GM21825 (cell line): ENCODE data around the gene GDAP1L1.

Experiments used
- ATAC-seq: cut with Tn5 transposase; IDR thresholded peaks from one replicate; pipeline ENCODE4 v1.9.1; 2021; ENCODE audit warnings: mild to moderate bottlenecking, moderate library complexity; ENCODE audit not compliant: unreplicated experiment

The GDAP1L1 gene

DNA sequence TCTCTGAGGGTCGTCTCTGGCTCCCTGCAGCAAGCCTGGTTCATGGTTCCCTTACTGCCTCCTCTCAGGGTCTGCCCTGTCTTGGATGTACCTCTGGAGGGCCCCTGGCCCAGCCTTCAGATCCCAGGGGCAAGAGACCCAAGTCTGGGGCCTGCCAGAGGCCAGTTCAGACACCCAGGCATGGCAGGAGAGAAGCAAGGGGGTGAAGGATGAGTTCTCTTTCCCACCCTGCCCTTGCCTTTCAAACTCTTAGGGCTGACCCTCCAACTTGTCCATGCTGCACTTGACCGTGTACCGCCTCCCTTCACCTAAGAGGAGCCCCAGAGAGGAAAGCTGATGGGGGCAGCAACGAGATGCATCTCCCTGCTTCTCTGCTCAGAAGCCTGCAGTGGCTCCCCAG is 4.2 kb downstream of the GDAP1L1 start:
- ATAC-seq: no peak

DNA sequence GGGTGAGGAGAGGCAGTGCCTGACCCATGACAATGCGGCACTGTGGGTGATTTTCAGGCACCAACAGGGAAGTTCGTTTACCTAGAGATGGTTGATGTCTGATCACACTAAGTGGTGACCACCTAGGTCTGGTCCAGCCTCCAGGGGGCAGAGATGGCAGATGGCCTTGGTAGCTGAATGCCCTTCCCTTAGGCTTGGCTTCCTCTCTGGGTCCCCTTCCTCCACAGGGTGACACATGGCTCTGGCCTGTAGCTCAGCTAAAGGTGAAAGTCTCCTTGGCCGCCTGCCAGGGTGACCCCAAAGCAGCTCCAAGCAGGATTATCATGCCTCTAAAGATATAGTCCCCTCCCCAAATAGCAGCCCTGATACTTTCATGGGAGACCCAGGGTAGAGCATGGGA is 6.4 kb downstream of the GDAP1L1 start:
- no peak for ATAC-seq

DNA sequence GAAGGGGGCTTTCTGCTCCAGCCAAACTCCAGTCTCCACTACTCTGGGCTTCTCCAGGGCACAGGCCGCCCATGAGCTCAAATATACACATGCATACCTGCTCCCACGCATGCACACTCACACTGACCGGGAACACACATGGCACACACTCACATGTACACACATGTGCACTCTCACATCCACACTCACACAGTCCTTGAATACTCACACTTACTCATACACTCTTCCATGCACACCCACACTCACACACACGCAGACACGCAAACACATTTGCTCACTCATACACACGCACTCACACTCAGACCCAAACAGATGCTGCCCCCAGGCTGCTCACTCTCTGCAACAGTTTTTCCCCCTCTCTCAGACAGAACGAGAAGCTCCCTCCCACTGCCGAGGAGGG is 7.0 kb downstream of the GDAP1L1 start:
- no peak for ATAC-seq

DNA sequence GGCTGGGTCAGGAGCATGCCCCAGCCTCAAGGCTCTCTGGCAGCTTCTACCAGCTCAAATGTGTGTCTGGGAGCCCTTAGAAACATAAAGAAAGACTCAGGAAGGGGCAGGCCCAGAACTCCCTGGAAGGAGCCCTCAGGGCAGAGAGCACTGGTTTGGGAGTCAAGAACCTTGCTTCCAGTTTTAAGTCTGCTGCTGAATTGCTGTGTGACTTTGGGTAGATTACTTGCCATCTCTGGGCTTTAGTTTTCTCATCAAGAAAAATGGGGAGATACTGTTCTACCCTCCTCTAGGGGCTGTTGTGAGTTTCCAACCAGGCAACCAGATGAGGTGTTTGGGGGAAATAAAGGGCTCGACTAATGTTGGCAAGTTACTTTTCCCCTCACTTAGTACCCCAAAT is 8.8 kb downstream of the GDAP1L1 start:
- no peak for ATAC-seq

DNA sequence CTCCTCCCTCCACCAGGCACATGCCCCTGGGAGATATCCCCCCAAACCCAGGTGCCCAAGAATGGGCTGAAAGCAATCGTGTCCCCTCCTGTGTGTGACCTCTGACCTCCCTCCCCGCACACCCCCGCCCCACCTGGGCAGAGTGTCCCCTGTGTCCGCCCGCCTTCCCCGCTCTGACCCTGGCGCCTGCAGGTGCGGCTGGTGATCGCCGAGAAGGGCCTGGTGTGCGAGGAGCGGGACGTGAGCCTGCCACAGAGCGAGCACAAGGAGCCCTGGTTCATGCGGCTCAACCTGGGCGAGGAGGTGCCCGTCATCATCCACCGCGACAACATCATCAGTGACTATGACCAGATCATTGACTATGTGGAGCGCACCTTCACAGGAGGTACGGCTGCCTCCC is 9.9 kb downstream of the GDAP1L1 start:
- no peak for ATAC-seq

DNA sequence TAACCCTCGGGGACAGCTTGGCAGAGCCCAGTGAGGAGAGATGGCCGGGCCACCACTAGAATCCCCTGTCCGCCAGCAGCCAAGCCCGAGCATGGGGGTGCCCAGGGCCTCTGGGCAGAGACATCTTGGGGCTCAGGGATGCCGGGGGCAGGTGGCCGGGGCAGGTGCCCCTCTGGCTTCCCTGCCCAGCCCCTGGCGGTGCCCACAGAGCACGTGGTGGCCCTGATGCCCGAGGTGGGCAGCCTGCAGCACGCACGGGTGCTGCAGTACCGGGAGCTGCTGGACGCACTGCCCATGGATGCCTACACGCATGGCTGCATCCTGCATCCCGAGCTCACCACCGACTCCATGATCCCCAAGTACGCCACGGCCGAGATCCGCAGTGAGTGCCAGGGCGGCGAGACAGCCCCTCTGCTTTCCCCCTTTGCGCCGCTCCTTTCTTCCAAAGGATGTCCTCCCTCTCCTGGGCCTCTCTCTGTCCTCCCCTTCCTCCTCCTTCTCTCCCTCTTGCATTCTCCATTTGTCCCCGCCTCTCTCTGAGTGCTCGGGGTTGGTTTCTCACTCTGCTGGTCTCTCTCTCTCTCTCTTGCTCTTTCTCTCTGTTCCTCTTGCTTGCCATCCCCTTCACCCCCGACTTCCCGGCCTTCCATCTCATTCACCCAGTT is 11.2 kb downstream of the GDAP1L1 start:
- no peak for ATAC-seq

DNA sequence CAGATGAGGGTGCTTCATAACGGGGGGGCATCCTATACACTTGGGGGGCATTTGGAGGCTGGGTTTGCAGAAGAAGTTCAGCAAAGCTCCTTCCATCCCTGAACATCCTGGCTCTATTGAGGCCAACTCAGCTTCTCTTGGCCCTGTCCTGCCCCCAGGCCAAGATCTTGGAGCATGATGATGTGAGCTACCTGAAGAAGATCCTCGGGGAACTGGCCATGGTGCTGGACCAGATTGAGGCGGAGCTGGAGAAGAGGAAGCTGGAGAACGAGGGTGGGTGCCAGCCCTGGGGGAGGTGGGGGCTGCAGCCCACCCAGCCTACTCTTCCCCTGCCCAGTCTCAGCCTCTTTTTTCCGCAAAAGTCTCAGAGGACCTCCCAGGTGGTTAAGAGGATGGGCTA is 17.2 kb downstream of the GDAP1L1 start:
- ATAC-seq: no peak

DNA sequence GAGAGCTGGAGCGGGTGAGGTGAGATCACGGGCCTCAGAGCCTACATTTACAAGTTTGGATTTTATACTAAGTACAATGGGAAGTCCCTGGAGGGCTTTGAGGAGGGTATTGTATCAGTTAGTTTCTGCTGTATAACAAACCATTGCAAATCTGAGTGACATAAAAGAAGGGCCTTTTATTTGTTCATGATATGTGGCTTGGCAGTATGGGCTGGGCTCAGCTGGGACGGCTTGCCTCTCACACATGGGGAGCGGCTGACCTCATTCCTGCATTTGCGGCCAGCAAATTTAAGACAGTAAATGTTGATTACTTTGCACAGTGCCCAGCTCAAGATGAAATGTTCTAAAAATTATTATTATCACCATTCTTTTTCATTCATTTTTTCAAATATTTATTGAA is 21.7 kb downstream of the GDAP1L1 start:
- ATAC-seq: no peak

DNA sequence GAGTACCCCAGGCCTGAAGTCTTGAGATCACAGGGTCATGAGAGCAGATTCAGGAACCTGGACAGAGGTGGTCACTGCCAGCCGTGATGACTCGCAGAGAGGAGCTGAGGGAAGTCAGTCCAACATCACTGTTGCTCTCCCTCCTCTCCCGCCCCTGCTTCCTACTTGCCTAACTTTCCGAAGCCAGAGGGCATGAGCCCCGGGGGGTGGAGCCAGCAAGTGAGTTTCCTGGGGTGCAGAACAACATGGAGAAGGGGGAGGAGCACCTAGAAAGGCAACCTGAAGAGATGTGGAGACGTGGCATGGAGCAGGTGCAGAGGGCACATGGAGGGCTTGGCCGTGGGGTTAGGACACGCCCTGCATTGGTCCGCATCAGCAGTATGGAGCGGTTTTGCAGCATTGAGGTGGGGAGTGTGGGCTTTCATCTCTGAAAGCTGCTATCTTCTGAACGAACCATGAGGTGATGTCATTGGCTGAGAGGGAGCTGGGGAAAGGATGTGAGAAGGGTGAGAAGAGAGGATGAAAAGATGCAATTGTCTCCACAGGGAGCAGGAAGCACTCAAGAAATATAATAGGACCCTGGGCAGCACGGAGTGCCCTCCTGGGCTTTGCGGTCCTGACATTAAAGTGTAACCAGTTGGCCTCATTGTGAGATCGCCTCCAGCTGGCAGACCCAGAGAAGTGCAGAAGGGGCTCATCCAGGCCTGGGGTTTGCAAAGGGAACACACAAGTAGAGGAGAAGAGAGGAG is 25.0 kb downstream of the GDAP1L1 start:
- no peak for ATAC-seq

DNA sequence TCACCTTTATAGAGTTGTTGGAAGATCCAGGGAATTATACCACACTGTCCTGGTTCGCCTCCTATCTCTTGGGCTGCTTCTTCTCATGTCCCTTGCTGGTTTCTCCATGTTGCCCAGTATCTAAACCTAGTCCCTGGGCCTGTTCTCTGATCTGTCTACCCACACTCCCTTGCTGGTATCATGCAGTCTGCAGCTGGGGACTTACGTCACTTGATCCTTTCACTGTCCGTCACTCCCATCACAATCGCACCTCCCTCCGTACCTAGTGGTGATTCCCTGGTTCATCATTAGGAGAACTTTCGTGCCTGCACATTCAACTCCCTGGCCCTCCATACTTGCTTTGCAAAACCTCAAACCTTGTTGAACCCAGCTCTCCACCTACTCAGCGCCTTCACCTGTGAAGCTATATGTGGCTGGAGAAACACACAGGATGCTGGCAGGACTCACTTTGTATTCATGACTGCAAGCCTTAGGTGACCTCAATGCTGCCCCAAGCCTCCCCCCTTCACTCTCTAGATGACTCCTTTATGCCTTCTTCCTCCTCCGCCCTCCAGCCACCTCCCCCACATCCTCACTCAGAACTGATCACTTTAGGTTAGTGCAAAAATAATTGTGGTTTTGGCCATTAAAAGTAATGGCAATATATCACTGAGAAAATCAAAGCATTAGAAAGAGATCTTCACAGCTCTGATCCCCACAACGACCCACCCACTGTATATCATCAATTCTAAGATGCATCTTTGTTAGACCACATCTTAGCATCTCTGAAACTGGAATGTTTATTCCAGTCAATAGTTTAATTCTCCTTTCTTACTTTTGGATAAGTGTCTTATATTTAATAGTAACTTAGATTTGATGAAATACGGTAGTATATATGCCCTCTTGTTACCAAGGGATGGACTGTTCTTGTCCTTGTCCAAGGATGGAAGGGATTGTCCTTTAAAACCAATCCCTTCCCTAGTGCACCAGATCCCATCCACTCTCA is 26.4 kb downstream of the GDAP1L1 start:
- no peak for ATAC-seq

DNA sequence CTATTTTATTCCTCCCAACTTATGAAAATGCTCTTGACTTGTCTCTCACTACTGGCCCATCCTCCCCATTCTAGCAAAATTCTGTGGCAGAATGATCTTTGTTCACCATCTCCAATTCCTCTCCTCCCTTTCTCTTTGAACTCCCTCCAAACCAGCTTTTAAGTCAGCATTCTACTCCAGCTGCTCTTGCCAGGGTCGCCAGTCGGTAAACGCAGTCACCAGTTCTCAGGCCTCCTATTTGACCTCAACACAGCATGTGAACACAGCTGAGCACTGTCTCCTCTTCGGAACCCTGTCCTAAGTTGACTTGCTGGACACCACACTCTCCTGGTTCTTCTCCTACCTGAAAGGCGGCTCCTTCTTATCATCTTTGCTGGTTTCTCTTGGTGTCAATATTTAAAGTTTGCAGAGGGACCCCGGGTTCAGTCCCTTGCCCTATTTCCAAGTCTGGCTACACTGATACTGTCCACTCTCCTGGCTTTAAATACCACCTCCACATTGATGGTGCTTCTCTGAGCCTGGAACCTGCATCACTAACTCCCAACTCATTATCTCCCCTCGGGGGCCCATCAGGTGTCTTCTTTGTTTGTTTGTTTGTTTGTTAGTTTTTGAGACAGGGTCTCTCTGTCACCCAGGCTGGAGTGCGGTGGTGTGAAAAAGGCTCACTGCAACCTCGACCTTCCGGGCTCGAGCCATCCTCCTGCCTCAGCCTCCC is 27.4 kb downstream of the GDAP1L1 start:
- no peak for ATAC-seq

DNA sequence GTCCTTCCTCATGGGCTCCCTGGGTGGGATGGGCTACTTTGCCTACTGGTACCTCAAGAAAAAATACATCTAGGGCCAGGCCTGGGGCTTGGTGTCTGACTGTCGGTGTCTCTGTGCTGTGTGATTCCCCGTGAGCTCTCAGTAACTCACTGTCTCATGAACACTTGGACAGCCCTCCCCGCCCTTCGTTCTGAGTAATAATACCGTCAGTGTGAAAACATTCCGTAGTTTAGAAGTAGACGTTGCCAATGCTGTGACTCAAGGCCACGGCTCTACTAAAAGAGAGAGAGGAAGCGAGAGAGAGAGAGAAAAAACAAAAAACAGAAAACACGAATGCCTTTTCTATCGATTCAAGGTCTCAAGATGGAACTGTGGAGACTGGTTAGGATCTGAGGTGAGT is 32.1 kb downstream of the GDAP1L1 start:
- ATAC-seq: no peak

DNA sequence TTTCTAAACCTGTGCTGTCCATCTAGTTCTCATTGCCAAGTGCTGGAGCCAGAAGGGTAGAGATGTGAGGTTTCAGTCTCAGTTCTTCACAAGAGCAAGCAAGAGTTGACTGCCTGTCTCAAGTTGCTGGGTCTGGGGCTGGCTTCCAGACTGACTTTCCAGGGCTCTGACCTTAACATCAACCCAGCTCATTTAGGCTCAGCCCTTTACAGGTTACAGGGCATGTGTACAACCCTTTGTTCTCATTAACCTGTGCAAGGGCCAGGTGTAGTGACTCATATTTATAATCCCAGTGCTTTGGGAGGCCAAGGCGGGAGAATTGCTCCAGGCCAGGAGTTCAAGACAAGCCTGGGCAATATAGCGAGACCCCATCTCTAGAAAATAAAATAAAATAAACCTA is 33.3 kb downstream of the GDAP1L1 start:
- no peak for ATAC-seq

DNA sequence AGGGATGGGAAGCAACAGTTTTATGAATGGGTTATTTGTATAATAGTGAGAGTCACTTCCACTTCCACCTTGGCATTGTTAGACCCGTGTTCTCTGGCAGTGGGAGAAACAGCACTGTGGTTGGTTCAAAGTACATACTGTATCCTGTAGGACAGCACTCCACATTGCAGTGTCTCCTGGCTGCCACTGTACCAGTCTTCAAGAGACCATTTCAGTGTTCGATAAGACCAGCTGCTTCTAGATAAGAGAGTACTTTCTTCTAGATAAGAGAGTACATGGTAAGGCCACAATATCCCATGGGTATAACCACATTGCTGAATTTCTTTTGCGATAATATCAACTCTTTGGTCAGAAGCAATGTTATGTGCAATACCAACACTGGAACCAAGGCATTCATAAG is 35.1 kb downstream of the GDAP1L1 start:
- ATAC-seq: no peak

DNA sequence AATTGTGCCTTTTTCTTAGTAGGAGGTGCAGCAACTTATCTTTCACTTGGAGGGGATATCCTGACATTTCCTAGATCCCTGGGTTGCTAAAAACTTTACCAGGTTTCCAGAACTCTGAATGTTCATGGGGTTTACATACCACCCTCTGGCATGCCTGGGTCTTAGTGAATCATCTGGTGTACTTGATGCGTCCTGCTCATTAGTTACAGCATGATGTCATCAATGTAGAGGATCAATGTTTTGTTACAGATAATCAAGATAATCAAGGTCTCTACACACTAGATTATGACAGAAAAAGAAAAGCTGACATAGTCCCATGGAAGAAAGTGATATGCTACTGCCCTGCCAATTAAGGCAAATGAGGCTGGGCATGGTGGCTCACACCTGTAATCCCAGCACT is 36.9 kb downstream of the GDAP1L1 start:
- no peak for ATAC-seq

DNA sequence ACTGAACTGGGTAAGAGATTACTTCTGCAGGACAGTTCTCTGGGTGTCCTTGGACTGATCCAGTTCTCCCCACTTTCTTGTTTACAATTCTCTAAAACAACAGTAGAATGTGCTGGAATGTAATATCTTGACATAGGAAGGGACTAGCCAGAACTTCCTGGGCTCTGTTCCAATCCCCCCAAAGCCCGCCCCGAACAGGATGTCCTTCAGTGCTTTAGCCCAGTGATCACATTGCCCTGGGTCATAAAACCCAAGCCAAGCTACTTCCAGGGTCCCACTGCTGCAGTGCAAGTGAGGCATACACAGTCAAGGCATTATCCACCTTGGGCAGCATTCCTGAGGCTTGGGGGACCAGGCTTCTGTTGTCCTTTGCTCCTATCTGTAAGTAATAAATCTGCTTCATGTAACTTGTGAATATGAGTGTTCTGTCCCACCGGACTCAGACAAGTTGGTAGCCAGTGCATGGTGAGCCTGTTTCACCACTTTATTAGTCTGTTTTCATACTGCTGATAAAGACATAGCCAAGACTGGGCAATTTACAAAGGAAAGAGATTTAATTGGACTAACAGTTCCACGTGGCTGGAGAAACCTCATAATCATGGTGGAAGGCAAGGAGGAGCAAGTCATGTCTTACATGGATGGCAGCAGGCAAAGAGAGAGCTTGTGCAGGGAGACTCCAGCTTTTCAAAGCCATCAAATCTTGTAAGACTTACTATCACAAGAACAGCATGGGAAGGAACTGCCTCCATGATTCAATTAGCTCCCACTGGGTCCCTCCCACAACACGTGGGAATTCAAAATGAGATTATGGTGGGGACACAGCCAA is 40.4 kb downstream of the GDAP1L1 start:
- ATAC-seq: no peak

DNA sequence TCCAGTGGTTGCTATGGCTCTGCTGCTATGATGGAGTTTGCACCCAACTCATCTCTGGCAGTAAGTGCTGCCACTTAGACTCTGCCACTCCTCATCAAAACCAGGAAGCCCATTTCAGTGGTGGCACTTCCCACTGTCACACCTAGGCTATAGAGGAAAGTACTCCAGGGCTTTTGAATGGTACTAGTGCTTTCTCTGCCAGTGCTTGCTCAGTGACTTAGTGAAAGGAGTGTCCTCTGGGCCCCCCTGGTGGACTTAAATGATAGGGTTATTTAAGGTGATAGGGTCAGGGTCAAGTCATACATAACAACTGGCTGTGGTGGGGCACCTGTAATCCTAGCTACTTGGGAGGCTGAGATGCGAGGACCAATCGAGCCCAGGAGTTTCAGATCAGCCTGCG is 41.1 kb downstream of the GDAP1L1 start:
- no peak for ATAC-seq

DNA sequence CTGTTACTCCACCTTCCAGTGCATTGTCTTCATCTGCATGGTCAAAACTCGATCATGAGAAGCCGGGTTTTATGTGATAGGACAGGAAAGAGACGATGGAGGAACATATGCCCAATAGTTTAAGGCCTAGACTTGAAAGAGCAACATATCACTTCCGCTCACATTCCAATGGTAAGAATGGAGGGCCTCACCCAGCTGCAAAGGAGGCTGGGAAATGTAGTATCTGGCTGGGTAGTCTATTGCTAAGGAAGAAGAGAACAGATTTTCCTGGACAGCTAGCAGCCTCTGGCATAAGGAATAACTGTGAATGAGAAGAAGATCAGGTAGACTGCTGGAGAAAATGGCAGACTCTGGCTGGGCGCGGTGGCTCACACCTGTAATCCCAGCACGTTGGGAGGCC is 44.6 kb downstream of the GDAP1L1 start:
- ATAC-seq: no peak

DNA sequence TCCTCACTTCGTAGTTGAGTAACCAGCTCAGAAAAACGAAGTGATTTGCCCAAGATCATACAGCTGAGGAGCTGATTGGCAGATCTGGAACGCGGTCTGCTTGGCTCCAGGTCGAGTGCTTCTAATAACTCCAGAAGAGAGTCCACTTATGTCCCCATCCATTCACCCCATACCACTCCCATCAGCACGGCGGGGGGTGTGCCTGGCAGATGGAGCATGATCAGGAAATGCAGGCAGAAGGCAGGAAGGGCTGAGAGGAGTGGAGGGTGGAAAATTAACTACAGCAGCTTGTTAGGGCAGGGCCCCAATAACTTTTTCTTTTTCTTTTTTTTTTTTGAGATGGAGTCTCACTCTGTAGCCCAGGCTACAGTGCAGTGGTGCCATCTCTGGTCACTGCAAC is 48.9 kb downstream of the GDAP1L1 start:
- ATAC-seq: no peak

DNA sequence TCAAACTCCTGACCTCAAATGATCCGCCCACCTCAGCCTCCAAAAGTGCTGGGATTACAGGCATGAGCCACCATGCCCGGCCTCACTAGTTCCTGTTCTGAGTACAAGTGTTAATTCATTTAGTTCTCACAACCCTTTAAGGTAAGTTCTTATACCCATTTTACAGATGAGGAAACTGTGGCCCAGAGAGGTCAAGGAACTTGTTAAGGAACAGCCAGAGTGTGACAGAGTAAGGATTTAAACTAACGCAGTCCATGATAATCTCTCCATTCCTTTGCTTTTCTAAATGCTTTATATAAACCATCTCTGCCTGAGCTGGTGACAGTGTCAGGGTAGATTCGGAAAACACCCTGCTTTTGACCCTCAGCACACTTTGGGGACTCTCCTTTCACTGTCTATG is 50.6 kb downstream of the GDAP1L1 start:
- no peak for ATAC-seq
